ENCODE results near the gene EMILIN2. TPM values are rescaled to one million over a fixed set of nuclear protein-coding genes. Genes with fewer than 3 reads are reported as not detected.

Gene EMILIN2
- polyA plus RNA-seq, 2 of the 4 experiments (the other 2 are of a cell fraction) = 5.4 to 7.8 TPM

GRCh38 chr18:2900684-2901422 is 54.0 kb downstream of the EMILIN2 start:
- Histone ChIP-seq H3K4me2 (no peak overlapping the region), H3K4me1 (0 out of 3 replicates have a peak, but pooled peaks cover 3% of the 10 kb centered on the region), H3K4me3 (no peak overlapping the region), H3K9me3 (no peaks in the 10 kb centered on the region), H3K27ac (no peak overlapping the region)
- 57% methylated on average over 8 of the region's 8 CpGs for WGBS (ENCODE audit: missing lambda C conversion rate)
- ATAC-seq (no peak), FAIRE-seq (no peak), DNase-seq (ENCODE audit: low read depth in 1 of 2, low spot score in 1 of 2) (no peak)
- TF ChIP-seq CHD2 (IDR thresholded peaks at IDR 0.05; ENCODE audit: low read length, partially characterized antibody) (no peak), MAFK (IDR thresholded peaks at IDR 0.05; ENCODE audit: partially characterized antibody) (peak; percentile 3)
- ChIA-PET CTCF (no interaction called here), POLR2A (no interaction called here)

- H3K4me1 ChIP-seq = 0 out of 3 replicates have a peak, but pooled peaks cover 3% of the 10 kb centered on the region
- 90% methylated on average over 11 of the region's 14 CpGs for WGBS (ENCODE audit: missing lambda C conversion rate)
- no peak overlapping the region for H3K4me3 ChIP-seq
- no peak for TF ChIP-seq FOSB (CRISPR knock-in tag; IDR thresholded peaks at IDR 0.05)
- TF ChIP-seq JUN (IDR thresholded peaks at IDR 0.05) = no peak
- TF ChIP-seq NR3C1 (IDR thresholded peaks at IDR 0.05) = no peak
- no peak for TF ChIP-seq HOXB13 (CRISPR knock-in tag; IDR thresholded peaks at IDR 0.05; ENCODE audit: low read depth)
- no peak for TF ChIP-seq ESRRA (IDR thresholded peaks at IDR 0.05; ENCODE audit: borderline replicate concordance, low read length)
- no peak for TF ChIP-seq EHMT2 (IDR thresholded peaks at IDR 0.05; ENCODE audit: low read depth)
- no peak for TF ChIP-seq ZC3H11A (IDR thresholded peaks at IDR 0.05)
- TF ChIP-seq NFE2L2 (conservative IDR thresholded peaks at IDR 0.05; ENCODE audit: low read length) = no peak
- no peak for TF ChIP-seq RARB (CRISPR knock-in tag; IDR thresholded peaks at IDR 0.05)
- TF ChIP-seq ATOH8 (CRISPR knock-in tag; IDR thresholded peaks at IDR 0.05; ENCODE audit: low read depth) = no peak
- TF ChIP-seq JUNB (IDR thresholded peaks at IDR 0.05) = no peak
- no peak for TF ChIP-seq REST (IDR thresholded peaks at IDR 0.05)
- no peak for TF ChIP-seq HOXA7 (CRISPR knock-in tag; IDR thresholded peaks at IDR 0.05)
- TF ChIP-seq HOXB5 (CRISPR knock-in tag; IDR thresholded peaks at IDR 0.05) = no peak
- no peak for TF ChIP-seq ELK1 (IDR thresholded peaks at IDR 0.05; ENCODE audit: low read depth, low read length)
- POLR2A ChIA-PET = no interaction called here
- ATAC-seq (no peak), DNase-seq (ENCODE audit: low read depth in 1 of 2, low spot score in 1 of 2) (no peak), FAIRE-seq (no peak)
- H3K4me2 ChIP-seq = no peak overlapping the region
- H3K9me3 ChIP-seq = no peaks in the 10 kb centered on the region
- CTCF ChIA-PET = no interaction called here
- no peak overlapping the region for H3K27ac ChIP-seq
These were observed 54.7 kb downstream of the EMILIN2 start for GRCh38 chr18:2901423-2901985.

- Histone ChIP-seq H3K27ac (no peak overlapping the region), H3K4me2 (no peak overlapping the region), H3K4me1 (0 out of 3 replicates have a peak, but pooled peaks cover 5% of the 10 kb centered on the region), H3K9me3 (no peaks in the 10 kb centered on the region), H3K4me3 (no peak overlapping the region)
- ATAC-seq = no peak
- TF ChIP-seq EHF (CRISPR knock-in tag; IDR thresholded peaks at IDR 0.05) (no peak), ZFP36 (IDR thresholded peaks at IDR 0.05; ENCODE audit: borderline replicate concordance, partially characterized antibody) (peak; percentile 32)
- no peak for FAIRE-seq
- WGBS (ENCODE audit: missing lambda C conversion rate) = 82% methylated on average over 7 of the region's 7 CpGs
- CTCF ChIA-PET = no interaction called here
- POLR2A ChIA-PET = no interaction called here
- no peak for DNase-seq (ENCODE audit: low read depth in 1 of 2, low spot score in 1 of 2)
These were observed 55.5 kb downstream of the EMILIN2 start for GRCh38 chr18:2902327-2902726.
